ENCODE results near the gene MTO1. TPM values are rescaled to one million over a fixed set of nuclear protein-coding genes. Genes with fewer than 3 reads are reported as not detected.
A peak's percentile ranks its signal among the peaks of the same experiment; 100 is the strongest.
"Not testable (repeated sequence)": the region's sequence is repeated elsewhere in the genome, so short reads cannot be mapped to it uniquely, and the experiment has no call there.

MTO1 gene
- total and polyA plus RNA-seq, 3 experiments from 2014 or later = 34.4 to 48.1 (median 44.2) TPM

DNA sequence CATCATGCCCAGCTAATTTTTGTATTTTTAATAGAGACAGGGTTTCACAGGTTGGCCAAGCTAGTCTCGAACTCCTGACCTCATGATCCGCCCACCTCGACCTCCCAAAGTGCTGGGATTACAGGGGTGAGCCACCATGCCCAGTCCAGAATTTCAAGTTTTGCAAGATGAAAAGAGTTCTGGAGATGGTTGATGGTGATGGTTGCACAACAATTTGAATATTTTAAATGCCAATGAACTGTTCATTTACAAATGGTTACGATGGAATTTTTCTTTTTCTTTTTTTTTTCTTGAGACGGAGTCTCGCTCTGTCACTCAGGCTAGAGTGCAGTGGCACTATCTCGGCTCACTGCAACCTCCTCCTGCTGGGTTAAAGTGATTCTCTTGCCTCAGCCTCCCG, 44.2 kb downstream of the MTO1 start:
- H3K4me3 ChIP-seq (ENCODE audit: low read length); H3K27me3 ChIP-seq (ENCODE audit: insufficient read depth, low read length, poor library complexity, severe bottlenecking); H3K9me3 ChIP-seq (ENCODE audit: low read length); H3K27me3 Mint-ChIP-seq; DNase-seq; H3K27ac Mint-ChIP-seq; H3K27ac ChIP-seq (ENCODE audit: low read depth, low read length); H3K9me3 Mint-ChIP-seq; H3K4me1 Mint-ChIP-seq; H3K4me1 ChIP-seq (ENCODE audit: insufficient read depth, low read length); H3K4me3 Mint-ChIP-seq: not testable (repeated sequence)
- H3K36me3 Mint-ChIP-seq = peaks cover 0 to 37% (median 8%) of the 10 kb centered on the region in 3 donors
- ChIA-PET POLR2A (interaction anchor here (1.3 kb wide), 1 partner anchor 10 kb away, joined by 3 read pairs; no protein-coding TSS in a partner anchor), CTCF (interaction anchor here (1.7 kb wide), 1 partner anchor 105 kb away, joined by 5 read pairs; no protein-coding TSS in a partner anchor)
- peaks cover 21% of the 10 kb centered on the region for H3K36me3 ChIP-seq (ENCODE audit: insufficient read depth, low read length)

GRCh38 chr6:73506246-73506645, 44.7 kb downstream of the MTO1 start:
- no peak for DNase-seq
- Mint-ChIP-seq H3K9me3 (no peaks in the 10 kb centered on the region), H3K27ac (peak overlapping the region in 1 of 8 donors; percentile 66), H3K4me3 (no peak overlapping the region), H3K27me3 (no peaks in the 10 kb centered on the region), H3K36me3 (peaks cover 0 to 32% (median 8%) of the 10 kb centered on the region in 3 donors), H3K4me1 (peaks cover 0 to 5% (median 0%) of the 10 kb centered on the region in 3 donors)
- peaks cover 16% of the 10 kb centered on the region for H3K36me3 ChIP-seq (ENCODE audit: insufficient read depth, low read length)
- no peak overlapping the region for H3K27ac ChIP-seq (ENCODE audit: low read depth, low read length)
- POLR2A ChIA-PET = interaction anchor here (1.3 kb wide), 1 partner anchor 9 kb away, joined by 3 read pairs; no protein-coding TSS in a partner anchor
- no peak overlapping the region for H3K4me3 ChIP-seq (ENCODE audit: low read length)
- H3K4me1 ChIP-seq (ENCODE audit: insufficient read depth, low read length) = no peaks in the 10 kb centered on the region
- no peaks in the 10 kb centered on the region for H3K27me3 ChIP-seq (ENCODE audit: insufficient read depth, low read length, poor library complexity, severe bottlenecking)
- no peaks in the 10 kb centered on the region for H3K9me3 ChIP-seq (ENCODE audit: low read length)
- CTCF ChIA-PET = no interaction called here

DNA sequence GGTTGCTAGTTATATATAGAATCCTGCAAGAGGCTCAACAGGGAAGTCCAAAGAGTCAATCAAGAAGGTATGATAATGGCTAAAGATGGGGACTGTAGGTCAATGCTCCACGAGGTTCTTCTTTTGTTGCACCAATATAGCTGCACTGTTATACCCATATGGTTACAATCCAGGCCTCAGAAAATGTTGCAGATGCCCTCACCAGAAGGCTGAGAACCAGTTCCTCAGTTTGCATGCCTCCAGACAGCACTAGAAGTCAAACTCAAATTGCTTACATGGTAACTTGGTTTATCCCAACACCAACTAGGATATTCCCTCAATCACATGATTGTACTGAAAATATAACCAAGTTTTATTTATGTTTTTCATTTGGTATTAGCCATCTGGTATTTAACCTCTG, 47.2 kb downstream of the MTO1 start:
- Histone ChIP-seq H3K4me1 (ENCODE audit: insufficient read depth, low read length) (no peaks in the 10 kb centered on the region), H3K36me3 (ENCODE audit: insufficient read depth, low read length) (peaks cover 3% of the 10 kb centered on the region), H3K9me3 (ENCODE audit: low read length) (no peaks in the 10 kb centered on the region), H3K27me3 (ENCODE audit: insufficient read depth, low read length, poor library complexity, severe bottlenecking) (no peaks in the 10 kb centered on the region), H3K4me3 (ENCODE audit: low read length) (no peak overlapping the region), H3K27ac (ENCODE audit: low read depth, low read length) (no peak overlapping the region)
- Mint-ChIP-seq H3K27ac (no peak overlapping the region), H3K36me3 (peaks cover 0 to 21% (median 7%) of the 10 kb centered on the region in 3 donors), H3K4me3 (no peak overlapping the region), H3K4me1 (peaks cover 0 to 7% (median 6%) of the 10 kb centered on the region in 3 donors), H3K27me3 (no peaks in the 10 kb centered on the region), H3K9me3 (no peaks in the 10 kb centered on the region)
- POLR2A ChIA-PET = interaction anchor here (1.2 kb wide), 1 partner anchor 23 kb away, joined by 3 read pairs; no protein-coding TSS in a partner anchor
- CTCF ChIA-PET = no interaction called here
- no peak for DNase-seq

GRCh38 chr6:73509851-73510250, 48.3 kb downstream of the MTO1 start:
- Histone ChIP-seq H3K4me1 (ENCODE audit: insufficient read depth, low read length) (no peaks in the 10 kb centered on the region), H3K27me3 (ENCODE audit: insufficient read depth, low read length, poor library complexity, severe bottlenecking) (no peaks in the 10 kb centered on the region), H3K9me3 (ENCODE audit: low read length) (no peaks in the 10 kb centered on the region), H3K4me3 (ENCODE audit: low read length) (no peak overlapping the region), H3K36me3 (ENCODE audit: insufficient read depth, low read length) (peaks cover 2% of the 10 kb centered on the region), H3K27ac (ENCODE audit: low read depth, low read length) (no peak overlapping the region)
- Mint-ChIP-seq H3K9me3 (no peaks in the 10 kb centered on the region), H3K36me3 (peaks cover 0 to 17% (median 1%) of the 10 kb centered on the region in 3 donors), H3K27ac (peak overlapping the region in 2 of 8 donors; percentile 6 to 14), H3K4me1 (peaks cover 3 to 12% (median 9%) of the 10 kb centered on the region in 3 donors), H3K27me3 (no peaks in the 10 kb centered on the region), H3K4me3 (no peak overlapping the region)
- no peak for DNase-seq
- CTCF ChIA-PET = interaction anchor here (1.0 kb wide), 1 partner anchor 101 kb away, joined by 5 read pairs; no protein-coding TSS in a partner anchor
- POLR2A ChIA-PET = interaction anchor here (0.6 to 1.2 kb wide), 2 partner anchors 15 to 24 kb away, joined by 3 read pairs; no protein-coding TSS in a partner anchor

DNA sequence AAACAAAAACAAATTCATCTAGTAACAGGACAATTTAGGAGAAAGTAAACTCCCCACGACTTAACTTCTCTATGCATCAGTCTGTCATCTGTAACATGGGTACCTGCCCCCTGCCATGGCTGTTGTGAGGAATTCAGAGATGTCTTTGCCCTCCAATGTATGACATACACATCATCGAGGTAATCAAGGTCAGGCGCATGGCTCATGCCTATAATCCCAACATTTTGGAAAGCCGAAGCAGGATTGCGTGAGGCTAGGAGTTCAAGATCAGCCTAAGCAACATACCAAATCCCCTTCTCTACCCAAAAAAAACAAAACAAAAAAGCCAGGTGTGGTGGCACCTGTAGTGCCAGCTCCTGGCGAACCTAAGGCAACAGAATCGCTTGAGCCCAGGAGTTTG, 50.3 kb downstream of the MTO1 start:
- peaks cover 1 to 35% (median 1%) of the 10 kb centered on the region in 3 donors for H3K36me3 Mint-ChIP-seq
- H3K4me3 Mint-ChIP-seq = no peak overlapping the region
- no peak overlapping the region for H3K4me3 ChIP-seq (ENCODE audit: low read length)
- POLR2A ChIA-PET = no interaction called here
- H3K9me3 Mint-ChIP-seq = no peaks in the 10 kb centered on the region
- CTCF ChIA-PET = interaction anchor here (2.7 to 7.5 kb wide), 2 partner anchors 37 to 99 kb away, joined by 10 to 141 read pairs; no protein-coding TSS in a partner anchor
- no peak overlapping the region for H3K27ac ChIP-seq (ENCODE audit: low read depth, low read length)
- no peaks in the 10 kb centered on the region for H3K9me3 ChIP-seq (ENCODE audit: low read length)
- H3K27ac Mint-ChIP-seq = peak overlapping the region in 3 of 8 donors; percentile 22 to 71 (median 41)
- H3K27me3 ChIP-seq (ENCODE audit: insufficient read depth, low read length, poor library complexity, severe bottlenecking) = no peaks in the 10 kb centered on the region
- peaks cover 20% of the 10 kb centered on the region for H3K36me3 ChIP-seq (ENCODE audit: insufficient read depth, low read length)
- no peak for DNase-seq
- peaks cover 11% of the 10 kb centered on the region for H3K4me1 ChIP-seq (ENCODE audit: insufficient read depth, low read length)
- H3K27me3 Mint-ChIP-seq = no peaks in the 10 kb centered on the region
- peaks cover 23 to 31% (median 29%) of the 10 kb centered on the region in 3 donors for H3K4me1 Mint-ChIP-seq

- peaks cover 10 to 50% (median 14%) of the 10 kb centered on the region in 3 donors for H3K36me3 Mint-ChIP-seq
- ChIA-PET CTCF (interaction anchor here (1.1 to 7.5 kb wide), 7 partner anchors 39 to 163 kb away, joined by 3 to 141 read pairs (median 7); partner anchors contain the start of gene SLC17A5), POLR2A (interaction anchor here (0.7 to 1.3 kb wide), 5 partner anchors 12 to 106 kb away, joined by 3 read pairs; partner anchors contain the start of gene MTO1)
- Histone ChIP-seq H3K4me3 (ENCODE audit: low read length) (no peak overlapping the region), H3K9me3 (ENCODE audit: low read length) (no peaks in the 10 kb centered on the region), H3K27ac (ENCODE audit: low read depth, low read length) (no peak overlapping the region), H3K36me3 (ENCODE audit: insufficient read depth, low read length) (peaks cover 33% of the 10 kb centered on the region), H3K4me1 (ENCODE audit: insufficient read depth, low read length) (peaks cover 19% of the 10 kb centered on the region), H3K27me3 (ENCODE audit: insufficient read depth, low read length, poor library complexity, severe bottlenecking) (no peaks in the 10 kb centered on the region)
- no peaks in the 10 kb centered on the region for H3K27me3 Mint-ChIP-seq
- H3K4me1 Mint-ChIP-seq = peaks cover 36 to 45% (median 44%) of the 10 kb centered on the region in 3 donors
- H3K4me3 Mint-ChIP-seq = no peak overlapping the region
- peak overlapping the region in 3 of 8 donors; percentile 32 to 46 (median 34) for H3K27ac Mint-ChIP-seq
- DNase-seq = peak in 1 of 5 donors; percentile 15
- no peaks in the 10 kb centered on the region for H3K9me3 Mint-ChIP-seq
These were observed 51.9 kb downstream of the MTO1 start for GRCh38 chr6:73513496-73513854.

DNA sequence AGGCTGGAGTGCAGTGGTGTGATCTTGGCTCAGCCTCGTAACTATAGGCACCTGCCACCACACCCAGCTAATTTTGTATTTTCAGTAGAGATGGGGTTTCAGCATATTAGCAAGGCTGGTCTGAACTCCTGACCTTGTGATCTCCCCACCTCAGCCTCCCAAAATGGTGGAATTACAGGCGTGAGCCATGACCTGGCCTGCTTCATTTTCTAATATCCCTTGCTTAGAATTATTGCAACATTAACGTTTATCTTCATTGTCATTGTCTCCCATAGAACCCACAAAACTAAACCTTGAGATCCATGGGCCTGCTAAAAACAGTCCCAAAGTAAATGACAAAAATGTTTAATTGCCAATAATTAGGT, 53.2 kb downstream of the MTO1 start:
- Histone ChIP-seq H3K9me3 (ENCODE audit: low read length) (no peaks in the 10 kb centered on the region), H3K4me3 (ENCODE audit: low read length) (no peak overlapping the region), H3K4me1 (ENCODE audit: insufficient read depth, low read length) (peaks cover 31% of the 10 kb centered on the region), H3K36me3 (ENCODE audit: insufficient read depth, low read length) (peaks cover 46% of the 10 kb centered on the region), H3K27ac (ENCODE audit: low read depth, low read length) (no peak overlapping the region), H3K27me3 (ENCODE audit: insufficient read depth, low read length, poor library complexity, severe bottlenecking) (no peaks in the 10 kb centered on the region)
- CTCF ChIA-PET = interaction anchor here (0.9 to 7.5 kb wide), 12 partner anchors 14 to 138 kb away, joined by 3 to 141 read pairs (median 5); partner anchors contain the start of genes CGAS and SLC17A5
- peak overlapping the region in 6 of 8 donors; percentile 47 to 99 (median 86) for H3K27ac Mint-ChIP-seq
- no peaks in the 10 kb centered on the region for H3K9me3 Mint-ChIP-seq
- peaks cover 48 to 57% (median 56%) of the 10 kb centered on the region in 3 donors for H3K4me1 Mint-ChIP-seq
- H3K27me3 Mint-ChIP-seq = no peaks in the 10 kb centered on the region
- peak in 1 of 5 donors; percentile 5 for DNase-seq
- POLR2A ChIA-PET = interaction anchor here (1.2 kb wide), 1 partner anchor 65 kb away, joined by 7 read pairs; no protein-coding TSS in a partner anchor
- peaks cover 17 to 62% (median 22%) of the 10 kb centered on the region in 3 donors for H3K36me3 Mint-ChIP-seq
- no peak overlapping the region for H3K4me3 Mint-ChIP-seq

DNA sequence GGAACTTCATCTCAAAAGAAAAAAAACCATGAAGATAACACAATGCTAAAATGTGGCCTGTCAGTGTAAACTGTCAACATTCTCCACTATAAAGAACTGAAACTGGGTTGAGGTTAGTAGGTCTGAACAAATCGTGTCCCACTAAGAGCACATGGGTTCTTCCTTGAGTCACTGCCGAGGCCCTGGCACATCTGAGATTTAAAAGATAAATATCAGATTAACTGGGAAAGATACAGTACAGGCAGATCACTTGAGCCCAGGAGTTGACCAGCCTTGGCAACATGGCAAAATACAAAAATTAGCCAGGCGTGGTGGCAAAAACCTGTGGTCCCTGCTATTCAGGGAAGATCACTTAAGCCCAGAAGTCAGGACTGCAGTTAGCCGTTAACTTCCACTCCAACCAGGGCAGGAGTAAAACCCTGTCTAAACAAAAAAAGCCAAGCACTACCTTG, 53.7 kb downstream of the MTO1 start:
- ChIA-PET POLR2A (interaction anchor here (0.6 to 2.5 kb wide), 5 partner anchors 9 to 137 kb away, joined by 3 to 10 read pairs (median 7); no protein-coding TSS in a partner anchor), CTCF (interaction anchor here (0.6 to 7.5 kb wide), 24 partner anchors 9 to 192 kb away, joined by 3 to 141 read pairs (median 4); partner anchors contain the start of genes CGAS and SLC17A5)
- H3K4me1 ChIP-seq (ENCODE audit: insufficient read depth, low read length) = peaks cover 33% of the 10 kb centered on the region
- H3K36me3 Mint-ChIP-seq = peaks cover 22 to 67% (median 25%) of the 10 kb centered on the region in 3 donors
- peak overlapping the region in 5 of 7 donors; percentile 43 to 88 (median 54) for H3K4me3 Mint-ChIP-seq
- H3K27ac ChIP-seq (ENCODE audit: low read depth, low read length) = no peak overlapping the region
- peaks cover 50% of the 10 kb centered on the region for H3K36me3 ChIP-seq (ENCODE audit: insufficient read depth, low read length)
- no peak overlapping the region for H3K4me3 ChIP-seq (ENCODE audit: low read length)
- H3K27ac Mint-ChIP-seq = peak overlapping the region; percentile 78 to 99 (median 85)
- no peaks in the 10 kb centered on the region for H3K9me3 ChIP-seq (ENCODE audit: low read length)
- peaks cover 0 to 2% of the 10 kb centered on the region in 2 donors for H3K27me3 Mint-ChIP-seq
- DNase-seq = no peak
- H3K27me3 ChIP-seq (ENCODE audit: insufficient read depth, low read length, poor library complexity, severe bottlenecking) = no peaks in the 10 kb centered on the region
- H3K4me1 Mint-ChIP-seq = peaks cover 53 to 62% (median 59%) of the 10 kb centered on the region in 3 donors
- H3K9me3 Mint-ChIP-seq = no peaks in the 10 kb centered on the region

Measured in CD8-positive, alpha-beta memory T cell (primary cell).